H1 (cell line): ENCODE results near the gene TOGARAM1. TPM values are rescaled to one million over a fixed set of nuclear protein-coding genes. Genes with fewer than 3 reads are reported as not detected.

Experiments used
- CTCF ChIA-PET: fragments of 300-600 bp; sonication (Branson Sonifier 250); formaldehyde crosslinking; loops from one replicate; lab custom pipeline; 2021; ENCODE audit not compliant: partially characterized antibody; lab: Charles Lee
- POLR2A ChIA-PET: fragments of 300-600 bp; sonication (Branson Sonifier 250); formaldehyde crosslinking; loops from one replicate; lab custom pipeline; 2021; ENCODE audit warnings: inconsistent platforms; ENCODE audit not compliant: partially characterized antibody; lab: Charles Lee
- DNase-seq, 2 experiments: peaks; one replicate each; pipeline versions ENCODE4 v3.0.0 to v3.0.0-alpha.2; 2010 to 2022; ENCODE audit warnings: low spot score in 2 of 2, low read depth in 1 of 2, mixed read lengths in 1 of 2
- FAIRE-seq: peaks from 2 replicates; lab custom pipeline; 2011; peaks lifted over from hg19 to GRCh38; lab: Jason Lieb, UNC
- H2AFZ ChIP-seq: 2 replicates; pipeline ENCODE4 v1.8.1; 2012; ENCODE audit warnings: low read length, inconsistent platforms
- H2AK5ac ChIP-seq: 2 replicates; pipeline ENCODE4 v1.6.1; 2013; ENCODE audit warnings: low read depth, low read length
- H2BK120ac ChIP-seq: replicated peaks from 2 replicates; pipeline ENCODE3; 2013; ENCODE audit warnings: low read depth, low read length, inconsistent platforms
- H2BK12ac ChIP-seq: 2 replicates; pipeline ENCODE4 v1.6.1; 2013; ENCODE audit warnings: low read depth, low read length
- H2BK15ac ChIP-seq: 2 replicates; pipeline ENCODE4 v1.6.1; 2013; ENCODE audit warnings: low read length
- H2BK20ac ChIP-seq: 2 replicates; pipeline ENCODE4 v1.6.1; 2013; ENCODE audit warnings: low read length
- H2BK5ac ChIP-seq: 2 replicates; pipeline ENCODE4 v1.6.1; 2013; ENCODE audit warnings: low read depth, low read length
- H3K14ac ChIP-seq: 2 replicates; pipeline ENCODE4 v1.6.1; 2013; ENCODE audit warnings: inconsistent platforms; ENCODE audit not compliant: insufficient read length
- H3K18ac ChIP-seq: 2 replicates; pipeline ENCODE4 v1.6.1; 2013; ENCODE audit warnings: low read length; ENCODE audit errors: extremely low read depth
- H3K23ac ChIP-seq: 2 replicates; pipeline ENCODE4 v1.6.1; 2013; ENCODE audit warnings: inconsistent platforms; ENCODE audit not compliant: insufficient read length
- H3K23me2 ChIP-seq: 2 replicates; pipeline ENCODE4 v1.6.1; 2013; ENCODE audit warnings: low read depth, low read length
- H3K27ac ChIP-seq: 2 replicates; pipeline ENCODE4 v1.6.1; 2011; ENCODE audit warnings: low read depth, low read length, inconsistent platforms
- H3K27me3 ChIP-seq, 4 experiments: replicated peaks in 1 of 4; 1 replicate in 1 of 4; 2 replicates in 3 of 4; pipeline versions ENCODE4 v1.6.1 to v1.8.1; 2011 to 2013; ENCODE audit warnings: low read length in 3 of 4, mild to moderate bottlenecking in 3 of 4, inconsistent platforms in 2 of 4, mixed read lengths in 2 of 4, moderate library complexity in 1 of 4; ENCODE audit not compliant: control insufficient read depth in 3 of 4, insufficient read depth in 3 of 4; ENCODE audit errors: extremely low read depth in 1 of 4
- H3K36me3 ChIP-seq, 4 experiments: 2 replicates each; pipeline versions ENCODE4 v1.6.1 to v1.8.1; 2011 to 2013; ENCODE audit warnings: mild to moderate bottlenecking in 4 of 4, low read length in 3 of 4, moderate library complexity in 2 of 4, control low read depth in 1 of 4, inconsistent platforms in 1 of 4; ENCODE audit not compliant: insufficient read depth in 4 of 4, control insufficient read depth in 2 of 4
- H3K4ac ChIP-seq: replicated peaks from 2 replicates; pipeline ENCODE3; 2013; ENCODE audit warnings: low read length, low read depth, mixed read lengths, inconsistent platforms; ENCODE audit not compliant: insufficient read length
- H3K4me1 ChIP-seq, 4 experiments: replicated peaks in 1 of 4; 1 replicate in 1 of 4; 2 replicates in 3 of 4; pipeline versions ENCODE4 v1.6.1 to v1.8.1; 2011 to 2013; ENCODE audit warnings: low read length in 3 of 4, inconsistent platforms in 2 of 4, mixed read lengths in 1 of 4; ENCODE audit not compliant: insufficient read depth in 4 of 4, control insufficient read depth in 3 of 4
- H3K4me2 ChIP-seq, 2 experiments: 2 replicates each; pipeline versions ENCODE4 v1.6.1 to v1.8.1; 2011 to 2013; ENCODE audit warnings: low read depth in 2 of 2, low read length in 2 of 2, control low read depth in 1 of 2, inconsistent platforms in 1 of 2, mild to moderate bottlenecking in 1 of 2; ENCODE audit not compliant: insufficient read depth in 1 of 2
- H3K4me3 ChIP-seq, 4 experiments: fragments of 200-600, 300-600 bp in 1 of 4; sonication (generic), shearing (Covaris generic), sonication (Bioruptor Twin) in 1 of 4; 2 replicates each; pipeline versions ENCODE4 v1.5.1 to v1.8.1; 2011 to 2016; ENCODE audit warnings: low read length in 4 of 4, low read depth in 3 of 4, control low read depth in 2 of 4, inconsistent platforms in 2 of 4, mild to moderate bottlenecking in 2 of 4, mixed read lengths in 1 of 4, moderate library complexity in 1 of 4; ENCODE audit not compliant: insufficient read depth in 2 of 4; ENCODE audit errors: extremely low read depth in 1 of 4
- H3K56ac ChIP-seq: replicated peaks from 2 replicates; pipeline ENCODE3; 2013; ENCODE audit warnings: low read depth, mild to moderate bottlenecking, mixed read lengths, low read length, inconsistent platforms; ENCODE audit not compliant: insufficient read length
- H3K79me1 ChIP-seq: 2 replicates; pipeline ENCODE4 v1.6.1; 2013; ENCODE audit warnings: low read depth, low read length, control low read depth
- H3K79me2 ChIP-seq, 2 experiments: 2 replicates each; pipeline versions ENCODE4 v1.6.1 to v1.8.1; 2012 to 2013; ENCODE audit warnings: low read length in 2 of 2, mild to moderate bottlenecking in 2 of 2, inconsistent platforms in 1 of 2; ENCODE audit not compliant: insufficient read depth in 2 of 2, control insufficient read depth in 1 of 2
- H3K9ac ChIP-seq, 4 experiments: replicated peaks in 1 of 4; 1 replicate in 1 of 4; 2 replicates in 3 of 4; pipeline versions ENCODE4 v1.6.1 to v1.8.1; 2011 to 2013; ENCODE audit warnings: low read depth in 3 of 4, low read length in 3 of 4, control low read depth in 2 of 4, mild to moderate bottlenecking in 2 of 4, moderate library complexity in 2 of 4, inconsistent platforms in 1 of 4; ENCODE audit errors: extremely low read depth in 1 of 4
- H3K9me3 ChIP-seq, 2 experiments: 2 replicates each; pipeline versions ENCODE4 v1.6.1 to v1.8.1; 2012 to 2013; ENCODE audit warnings: mild to moderate bottlenecking in 2 of 2, moderate library complexity in 2 of 2, control low read depth in 1 of 2, inconsistent platforms in 1 of 2, low read depth in 1 of 2, low read length in 1 of 2, mixed read lengths in 1 of 2; ENCODE audit not compliant: insufficient read depth in 2 of 2
- H4K20me1 ChIP-seq, 2 experiments: replicated peaks in 1 of 2; 2 replicates each; pipeline versions ENCODE3 to v1.8.1; 2011 to 2013; ENCODE audit warnings: inconsistent platforms in 2 of 2, low read length in 2 of 2, mild to moderate bottlenecking in 1 of 2; ENCODE audit not compliant: insufficient read depth in 2 of 2, control insufficient read depth in 1 of 2
- H4K5ac ChIP-seq: 2 replicates; pipeline ENCODE4 v1.6.1; 2013; ENCODE audit warnings: low read length, low read depth, mixed read lengths, inconsistent platforms; ENCODE audit not compliant: insufficient read length
- H4K8ac ChIP-seq: 2 replicates; pipeline ENCODE4 v1.8.0; 2013; ENCODE audit warnings: mild to moderate bottlenecking, moderate library complexity, low read length, inconsistent platforms; ENCODE audit not compliant: insufficient read depth; ENCODE audit errors: extremely low read depth
- H4K91ac ChIP-seq: replicated peaks from 2 replicates; pipeline ENCODE3; 2013; ENCODE audit warnings: low read length, mixed read lengths, inconsistent platforms; ENCODE audit not compliant: insufficient read length
- GABPA ChIP-seq: IDR thresholded peaks from 2 replicates; pipeline ENCODE4 v1.6.1; 2011; ENCODE audit warnings: mild to moderate bottlenecking, low read length, moderate library complexity, borderline replicate concordance; ENCODE audit not compliant: insufficient read depth
- SP1 ChIP-seq: IDR thresholded peaks from 2 replicates; pipeline ENCODE4 v1.6.1; 2011; ENCODE audit warnings: low read depth, low read length
- WGBS, 2 experiments: shearing (Covaris generic) in 1 of 2; methylation state at CpG; one replicate each; pipeline versions ENCODE4 v1.1.6 to v1.1.7; 2013 to 2015; ENCODE audit warnings: low lambda C conversion rate in 2 of 2, mixed read lengths in 2 of 2, inconsistent platforms in 1 of 2, low coverage in 1 of 2, missing lambda C conversion rate in 1 of 2; ENCODE audit not compliant: insufficient replicate concordance in 2 of 2, insufficient coverage in 1 of 2, insufficient read length in 1 of 2; ENCODE audit errors: extremely low coverage in 1 of 2, missing lambda C conversion rate in 1 of 2; 5-methylcytosine and 5-hydroxymethylcytosine counted together
- polyA plus RNA-seq, 7 experiments: library from polyadenylated mRNA; depleted of rRNA in 3 of 7; stranded (reverse) in 5 of 7; unstranded in 2 of 7; fragments of >200 nt in 5 of 7; fragments of 200-250 nt in 2 of 7; gene quantifications; 1 replicate in 5 of 7; 2 replicates in 1 of 7; 4 replicates in 1 of 7; pipeline versions ENCODE4 v1.2.1 to v1.2.3, GENCODE V29; 2011 to 2013; ENCODE audit warnings: missing spikeins in 2 of 7, mixed read lengths in 2 of 7
- total RNA-seq: library from RNA; stranded (reverse); fragmentation: NEBNext Ultra II Directional; extraction: Animal tissue kit (Norgen Biotek cat#: 25700); gene quantifications from 2 replicates; pipeline ENCODE4 v1.2.1, GENCODE V29; 2021

Gene TOGARAM1
- total and polyA plus RNA-seq, 2 of the 8 experiments (the other 6 are each of a cell fraction or from before 2014, with no cell fraction given): 2.5 to 6.8 TPM

- 79% methylated on average over 4 of the region's 4 CpGs; no CpG with 5 or more reads in 1 of the 2 experiments for WGBS, 2 experiments
- H3K27me3 ChIP-seq: no peaks in the 10 kb centered on the region
- peak; percentile 55 for FAIRE-seq
- no peak overlapping the region for H3K14ac ChIP-seq
- H3K79me2 ChIP-seq: no peaks in the 10 kb centered on the region
- H3K18ac ChIP-seq: no peak overlapping the region
- no peak overlapping the region for H2BK12ac ChIP-seq
- H3K4me2 ChIP-seq: no peak overlapping the region
- no peak overlapping the region for H4K8ac ChIP-seq
- H2AK5ac ChIP-seq: no peak overlapping the region
- CTCF ChIA-PET: interaction anchor here (0.8 to 4.5 kb wide), 16 partner anchors 20 to 503 kb away, joined by 3 to 19 read pairs (median 5); partner anchors contain the start of genes FANCM, FKBP3, KLHL28 and MIS18BP1
- no peak overlapping the region for H2BK5ac ChIP-seq
- H3K4me3 ChIP-seq: no peak overlapping the region
- H3K4ac ChIP-seq: no peak overlapping the region
- no peak overlapping the region for H3K9ac ChIP-seq
- H3K23ac ChIP-seq: no peak overlapping the region
- H3K9me3 ChIP-seq: peaks cover 0 to 3% of the 10 kb centered on the region in 2 experiments; a peak in 1 of 4 replicates
- H4K91ac ChIP-seq: no peak overlapping the region
- no peak overlapping the region for H2BK20ac ChIP-seq
- no peak overlapping the region for H3K56ac ChIP-seq
- no peak for DNase-seq
- no peaks in the 10 kb centered on the region for H3K79me1 ChIP-seq
- no peak for TF ChIP-seq GABPA
- TF ChIP-seq SP1: peak; percentile 80
- TF ChIP-seq, all 59 proteins: peak for 1
- Histone ChIP-seq H4K5ac (no peak overlapping the region), H3K4me1 (peaks cover 0 to 2% (median 0%) of the 10 kb centered on the region in 4 experiments; a peak in 1 of 7 replicates), H2BK15ac (no peak overlapping the region), H3K23me2 (no peaks in the 10 kb centered on the region), H2BK120ac (no peak overlapping the region), H3K27ac (no peak overlapping the region), H2AFZ (peak overlapping the region; percentile 36), H3K36me3 (no peaks in the 10 kb centered on the region), H4K20me1 (no peaks in the 10 kb centered on the region)
- POLR2A ChIA-PET: no interaction called here
Observed at GRCh38 chr14:44914849-44915248, 47.1 kb upstream of the TOGARAM1 start.
